A673 (cell line): Measurements from ENCODE around the gene TTC7B. TPM values are rescaled to one million over a fixed set of nuclear protein-coding genes. Genes with fewer than 3 reads are reported as not detected.

Source experiments
- BruUV-seq: library from RNA; stranded (reverse); fragments of 400-500 nt; replicated peaks from 2 replicates; lab custom pipeline; 2021; lab: Mats Ljungman, UMichigan
- CTCF ChIA-PET: fragments of 300-600 bp; sonication (Branson Sonifier 250); formaldehyde crosslinking; loops from one replicate; lab custom pipeline; 2022; ENCODE audit warnings: antibody characterized with exemption; lab: Charles Lee
- POLR2A ChIA-PET: fragments of 300-600 bp; sonication (Branson Sonifier 250); formaldehyde crosslinking; loops from one replicate; lab custom pipeline; 2022; ENCODE audit warnings: antibody characterized with exemption; ENCODE audit not compliant: low non-redundant PET; lab: Charles Lee
- DNase-seq: peaks from one replicate; pipeline ENCODE4 v3.0.0-alpha.2; 2015; ENCODE audit warnings: low spot score
- H3K27ac ChIP-seq: fragments of 200-600 bp; sonication (generic); 2 replicates; pipeline ENCODE4 v1.5.1; 2016; ENCODE audit warnings: mixed run types, low read depth, mild to moderate bottlenecking, mixed read lengths, antibody characterized with exemption, low read length; ENCODE audit not compliant: poor library complexity, severe bottlenecking
- H3K27me3 ChIP-seq: fragments of 200-600 bp; sonication (generic); replicated peaks from 2 replicates; pipeline ENCODE4 v1.6.1; 2017; ENCODE audit warnings: mixed run types, low read depth, mild to moderate bottlenecking, mixed read lengths, antibody characterized with exemption, low read length; ENCODE audit not compliant: insufficient read depth, poor library complexity
- H3K36me3 ChIP-seq: fragments of 200-600 bp; sonication (generic); 2 replicates; pipeline ENCODE4 v1.6.1; 2016; ENCODE audit warnings: mixed run types, mild to moderate bottlenecking, mixed read lengths, antibody characterized with exemption, low read length; ENCODE audit not compliant: insufficient read depth, poor library complexity, severe bottlenecking
- H3K4me1 ChIP-seq: fragments of 200-600 bp; sonication (generic); 2 replicates; pipeline ENCODE4 v1.6.1; 2017; ENCODE audit warnings: mixed run types, mild to moderate bottlenecking, mixed read lengths, antibody characterized with exemption, low read length; ENCODE audit not compliant: insufficient read depth, poor library complexity, severe bottlenecking
- H3K4me3 ChIP-seq: fragments of 200-600 bp; sonication (generic); 2 replicates; pipeline ENCODE4 v1.5.1; 2016; ENCODE audit warnings: low read depth, mixed run types, mild to moderate bottlenecking, mixed read lengths, low read length; ENCODE audit not compliant: poor library complexity, severe bottlenecking
- H3K9me3 ChIP-seq: fragments of 200-600 bp; sonication (generic); 2 replicates; pipeline ENCODE4 v1.6.1; 2016; ENCODE audit warnings: mixed run types, low read depth, mild to moderate bottlenecking, mixed read lengths, antibody characterized with exemption, low read length; ENCODE audit not compliant: poor library complexity, severe bottlenecking
- CTCF ChIP-seq: fragments of 300-800, 200-600 bp; sonication (generic); conservative IDR thresholded peaks from 2 replicates; pipeline ENCODE4 v1.5.1; 2017; ENCODE audit warnings: low read depth, mild to moderate bottlenecking, antibody characterized with exemption, low read length, moderate library complexity, mixed read lengths
- EZH2 ChIP-seq: fragments of 200-600 bp; sonication (generic); IDR thresholded peaks from 2 replicates; pipeline ENCODE4 v1.6.1; 2017; ENCODE audit warnings: borderline replicate concordance, low read depth, mild to moderate bottlenecking, mixed read lengths, antibody characterized with exemption, low read length; ENCODE audit not compliant: poor library complexity, severe bottlenecking
- intact Hi-C: fragments of 100-400 bp; cut with micrococcal nuclease; formaldehyde crosslinking; loops from one replicate; pipeline ENCODE4 v1.10.0; 2022; ENCODE audit not compliant: unreplicated experiment
- total RNA-seq: library from RNA; stranded (reverse); gene quantifications from 2 replicates; pipeline ENCODE4 v1.2.3, GENCODE V29; 2021

TTC7B gene
- total RNA-seq, 1 experiment from 2014 or later, result 39.2 TPM

- Histone ChIP-seq H3K27ac (no peak overlapping the region), H3K36me3 (no peaks in the 10 kb centered on the region), H3K4me1 (peaks cover 5% of the 10 kb centered on the region), H3K9me3 (no peaks in the 10 kb centered on the region), H3K4me3 (no peak overlapping the region), H3K27me3 (no peaks in the 10 kb centered on the region)
- DNase-seq, result no peak
- ChIA-PET POLR2A (no interaction called here), CTCF (no interaction called here)
- intact Hi-C loops, result no loop called here
- TF ChIP-seq EZH2 (no peak), CTCF (no peak)
- no TSS peak for BruUV-seq
These were observed 10.3 kb downstream of the TTC7B start for GRCh38 chr14:90805662-90806540.

- H3K4me3 ChIP-seq, result no peak overlapping the region
- no peaks in the 10 kb centered on the region for H3K9me3 ChIP-seq
- H3K4me1 ChIP-seq, result peaks cover 5% of the 10 kb centered on the region
- ChIA-PET POLR2A (no interaction called here), CTCF (no interaction called here)
- no peak for TF ChIP-seq CTCF
- no peak for TF ChIP-seq EZH2
- H3K27me3 ChIP-seq, result no peaks in the 10 kb centered on the region
- no peaks in the 10 kb centered on the region for H3K36me3 ChIP-seq
- intact Hi-C loops, result no loop called here
- DNase-seq, result no peak
- no TSS peak for BruUV-seq
- no peak overlapping the region for H3K27ac ChIP-seq
These were observed 11.2 kb downstream of the TTC7B start for GRCh38 chr14:90805084-90805391.

- TF ChIP-seq CTCF, result no peak
- no peak for TF ChIP-seq EZH2
- POLR2A ChIA-PET, result no interaction called here
- H3K9me3 ChIP-seq, result no peaks in the 10 kb centered on the region
- CTCF ChIA-PET, result no interaction called here
- no TSS peak for BruUV-seq
- intact Hi-C loops, result no loop called here
- no peak overlapping the region for H3K27ac ChIP-seq
- peaks cover 5% of the 10 kb centered on the region for H3K4me1 ChIP-seq
- H3K36me3 ChIP-seq, result no peaks in the 10 kb centered on the region
- H3K27me3 ChIP-seq, result no peaks in the 10 kb centered on the region
- no peak overlapping the region for H3K4me3 ChIP-seq
- no peak for DNase-seq
These were observed 11.7 kb downstream of the TTC7B start for GRCh38 chr14:90804292-90805083.
